Pancreas (tissue), 10 donors: ENCODE results near the gene DSTN. TPM values are rescaled to one million over a fixed set of nuclear protein-coding genes. Genes with fewer than 3 reads are reported as not detected.

Experiments
- ATAC-seq, 4 donors: fragments of 200-7000 bp; cut with Tn5 transposase; one replicate each; pipeline versions ENCODE4 v1.8.0 to v1.9.1; 2020; ENCODE audit warnings: mild to moderate bottlenecking in 4 of 4, moderate library complexity in 4 of 4
- DNase-seq, 6 donors: peaks; one replicate each; pipeline ENCODE4 v3.0.0-alpha.2; 2020
- FAIRE-seq: peaks from 2 replicates; lab custom pipeline; 2012; peaks lifted over from hg19 to GRCh38; lab: Jason Lieb, UNC
- H3K27ac ChIP-seq, 4 donors: fragments of 200-600 bp; sonication (generic); 1 replicate in 3 of 4; 2 replicates in 1 of 4; pipeline versions ENCODE4 v1.5.0 to v1.8.0; 2020
- H3K27me3 ChIP-seq, 4 donors: fragments of 200-600 bp; one replicate each; pipeline ENCODE4 v1.8.0; 2021
- H3K36me3 ChIP-seq, 3 donors: fragments of 200-600 bp; sonication (generic) in 1 of 3; one replicate each; pipeline versions ENCODE4 v1.5.0 to v1.8.0; 2020 to 2021
- H3K4me1 ChIP-seq, 3 donors: fragments of 200-600 bp; one replicate each; pipeline ENCODE4 v1.8.0; 2021
- H3K4me3 ChIP-seq, 4 donors: fragments of 200-600 bp; sonication (generic) in 2 of 4; one replicate each; pipeline versions ENCODE4 v1.5.0 to v1.8.0; 2020 to 2021
- H3K9me3 ChIP-seq, 4 donors: fragments of 200-600 bp; one replicate each; pipeline ENCODE4 v1.8.0; 2021
- CTCF ChIP-seq, 4 donors: fragments of 200-600 bp; sonication (generic) in 3 of 4; IDR thresholded peaks; one replicate each; pipeline versions ENCODE4 v1.5.0 to v1.8.0; 2021; ENCODE audit warnings: antibody characterized with exemption in 4 of 4
- WGBS, 2 donors: extraction: QIAGEN DNeasy Blood & Tissue Kit; methylation state at CpG; one replicate each; pipeline ENCODE4 v1.1.7; 2013; 5-methylcytosine and 5-hydroxymethylcytosine counted together
- intact Hi-C, 3 donors: fragments of 100-400 bp; cut with DNase I; formaldehyde crosslinking; loops; one replicate each; pipeline versions ENCODE4 v1.11.1 to v1.14.2; 2022
- polyA plus RNA-seq, 2 donors: library from polyadenylated mRNA; stranded (reverse); fragments of 200-250 nt; gene quantifications; one replicate each; pipeline ENCODE4 v1.2.3, GENCODE V29; 2013
- total RNA-seq, 6 donors: library from RNA; stranded (reverse); fragmentation: NEBNext Ultra II Directional in 4 of 6; extraction: Animal tissue kit (Norgen Biotek cat#: 25700) in 4 of 6; gene quantifications; one replicate each; pipeline versions ENCODE4 v1.2.1 to v1.2.4, GENCODE V29; 2021 to 2023
- donor health status: healthy with polysubstance abuse.
- donor health status: DM: no; HTN: no; CAD: no; lungs with moderate emphysema.
- donor health status: DM: no; HTN: no; CAD: no.
- donor health status: control.
- donor health status: control.
- donor health status: Bipolar disorder and iron deficiency.
- donor health status: DM: yes; HTN: yes; CAD: no.
- donor health status: DM: no; HTN: no; CAD: no.
- donor health status: DM: no; HTN: no; CAD: no.
- donor health status: DM: yes; HTN: yes; CAD: no.

The DSTN gene
- total and polyA plus RNA-seq, 8 donors = 138 to 242 (median 182) TPM

GRCh38 chr20:17614812-17615644, 45.2 kb downstream of the DSTN start:
- ATAC-seq (peak in 3 of 4 donors; percentile 0 to 1 (median 1)), FAIRE-seq (no peak), DNase-seq (peak in 3 of 6 donors; percentile 43 to 68 (median 57))
- peaks cover 9 to 49% (median 46%) of the 10 kb centered on the region in 3 donors for H3K36me3 ChIP-seq
- no peaks in the 10 kb centered on the region for H3K9me3 ChIP-seq
- intact Hi-C loops = loop anchor here in 2 of 3 donors (5.0 to 10.0 kb wide), 2 partner anchors 73 to 80 kb away; partner anchors contain the start of gene BFSP1 (in 1 of the 2)
- H3K27me3 ChIP-seq = no peaks in the 10 kb centered on the region
- no peak for TF ChIP-seq CTCF (IDR thresholded peaks at IDR 0.05)
- WGBS, 2 donors = 46 to 51% methylated on average over 32 of the region's 32 CpGs
- peaks cover 11 to 44% (median 22%) of the 10 kb centered on the region in 3 donors for H3K4me1 ChIP-seq
- H3K4me3 ChIP-seq = no peak overlapping the region
- peak overlapping the region; percentile 28 to 62 (median 44) for H3K27ac ChIP-seq

- FAIRE-seq (no peak), ATAC-seq (no peak)
- WGBS, 2 donors = 52 to 57% methylated on average over 22 of the region's 22 CpGs
Observed at GRCh38 chr20:17615645-17616479, 46.0 kb downstream of the DSTN start.

GRCh38 chr20:17616480-17617211, 46.8 kb downstream of the DSTN start:
- WGBS, 2 donors = 68 to 74% methylated on average over 22 of the region's 22 CpGs
- peaks cover 13 to 66% (median 62%) of the 10 kb centered on the region in 3 donors for H3K36me3 ChIP-seq
- intact Hi-C loops = loop anchor here in 2 of 3 donors (5.0 to 10.0 kb wide), 2 partner anchors 74 to 82 kb away; partner anchors contain the start of gene BFSP1 (in 1 of the 2)
- no peak overlapping the region for H3K4me3 ChIP-seq
- no peak for ATAC-seq
- no peaks in the 10 kb centered on the region for H3K9me3 ChIP-seq
- FAIRE-seq = no peak
- DNase-seq = peak in 4 of 6 donors; percentile 16 to 74 (median 31)
- H3K4me1 ChIP-seq = peaks cover 11 to 41% (median 22%) of the 10 kb centered on the region in 3 donors
- no peak overlapping the region for H3K27ac ChIP-seq
- TF ChIP-seq CTCF (IDR thresholded peaks at IDR 0.05) = no peak
- no peaks in the 10 kb centered on the region for H3K27me3 ChIP-seq

More at GRCh38 chr20:17615645-17616479, 46.0 kb downstream of the DSTN start:
- intact Hi-C loops = loop anchor here in 2 of 3 donors (5.0 to 10.0 kb wide), 2 partner anchors 74 to 81 kb away; partner anchors contain the start of gene BFSP1 (in 1 of the 2)
- peak in 5 of 6 donors; percentile 19 to 83 (median 53) for DNase-seq
- Histone ChIP-seq H3K36me3 (peaks cover 13 to 58% (median 54%) of the 10 kb centered on the region in 3 donors), H3K4me3 (no peak overlapping the region), H3K27ac (peak overlapping the region in 3 of 4 donors; percentile 28 to 56 (median 31)), H3K27me3 (no peaks in the 10 kb centered on the region), H3K4me1 (peaks cover 11 to 44% (median 22%) of the 10 kb centered on the region in 3 donors), H3K9me3 (no peaks in the 10 kb centered on the region)
- no peak for TF ChIP-seq CTCF (IDR thresholded peaks at IDR 0.05)

- Histone ChIP-seq H3K9me3 (no peaks in the 10 kb centered on the region), H3K36me3 (peaks cover 13 to 73% (median 69%) of the 10 kb centered on the region in 3 donors), H3K4me1 (peaks cover 11 to 40% (median 20%) of the 10 kb centered on the region in 3 donors), H3K4me3 (no peak overlapping the region), H3K27me3 (no peaks in the 10 kb centered on the region), H3K27ac (no peak overlapping the region)
- DNase-seq (peak; percentile 44 to 76 (median 67)), FAIRE-seq (no peak), ATAC-seq (peak in 3 of 4 donors; percentile 23 to 36 (median 31))
- 52 to 61% methylated on average over 15 of the region's 15 CpGs for WGBS, 2 donors
- TF ChIP-seq CTCF (IDR thresholded peaks at IDR 0.05) = peak; percentile 28 to 47 (median 37)
- intact Hi-C loops = loop anchor here in 2 of 3 donors (5.0 to 10.0 kb wide), 2 partner anchors 75 to 83 kb away; partner anchors contain the start of gene BFSP1 (in 1 of the 2)
Observed at GRCh38 chr20:17617212-17617867, 47.5 kb downstream of the DSTN start.
